NCI-H69 (cell line): ENCODE measurements around the gene DNM1.

Experiments
- DNase-seq: peaks from one replicate; lab custom pipeline; 2025; lab: John Stamatoyannopoulos, UW

DNM1 gene

GRCh38 chr9:128205296-128205944 is 2.2 kb downstream of the DNM1 start:
- no peak for DNase-seq

GRCh38 chr9:128206484-128206883 is 3.3 kb downstream of the DNM1 start:
- no peak for DNase-seq

GRCh38 chr9:128206916-128207910 is 4.0 kb downstream of the DNM1 start:
- DNase-seq = no peak

GRCh38 chr9:128208386-128208785 is 5.2 kb downstream of the DNM1 start:
- DNase-seq = no peak

- peak; percentile 72 for DNase-seq
Measured at GRCh38 chr9:128208946-128209669, 5.9 kb downstream of the DNM1 start.

- no peak for DNase-seq
Measured at GRCh38 chr9:128211186-128211980, 8.2 kb downstream of the DNM1 start.

- no peak for DNase-seq
Measured at GRCh38 chr9:128211981-128212281, 8.8 kb downstream of the DNM1 start.

- DNase-seq = no peak
Measured at GRCh38 chr9:128213746-128214497, 10.7 kb downstream of the DNM1 start.

- no peak for DNase-seq
Measured at GRCh38 chr9:128214571-128215490, 11.7 kb downstream of the DNM1 start.

GRCh38 chr9:128215491-128216409 is 12.6 kb downstream of the DNM1 start:
- DNase-seq = no peak

- no peak for DNase-seq
Measured at GRCh38 chr9:128216781-128217553, 13.8 kb downstream of the DNM1 start.

- DNase-seq = no peak
Measured at GRCh38 chr9:128218172-128218517, 15.0 kb downstream of the DNM1 start.

GRCh38 chr9:128218518-128219389 is 15.6 kb downstream of the DNM1 start:
- DNase-seq = peak; percentile 97

GRCh38 chr9:128219831-128220230 is 16.7 kb downstream of the DNM1 start:
- DNase-seq = no peak

- no peak for DNase-seq
Measured at GRCh38 chr9:128222026-128222425, 18.8 kb downstream of the DNM1 start.

GRCh38 chr9:128222880-128223670 is 19.9 kb downstream of the DNM1 start:
- DNase-seq = no peak
